LNCAP (cell line): ENCODE results near the gene HMCN2.

Experiments used
- TF ChIP-seq, protein P1 (sequence below): fragments of 450-650 bp; IDR thresholded peaks from 2 replicates; pipeline ENCODE4 v1.5.1; 2017; ENCODE audit warnings: mild to moderate bottlenecking

Gene HMCN2

DNA sequence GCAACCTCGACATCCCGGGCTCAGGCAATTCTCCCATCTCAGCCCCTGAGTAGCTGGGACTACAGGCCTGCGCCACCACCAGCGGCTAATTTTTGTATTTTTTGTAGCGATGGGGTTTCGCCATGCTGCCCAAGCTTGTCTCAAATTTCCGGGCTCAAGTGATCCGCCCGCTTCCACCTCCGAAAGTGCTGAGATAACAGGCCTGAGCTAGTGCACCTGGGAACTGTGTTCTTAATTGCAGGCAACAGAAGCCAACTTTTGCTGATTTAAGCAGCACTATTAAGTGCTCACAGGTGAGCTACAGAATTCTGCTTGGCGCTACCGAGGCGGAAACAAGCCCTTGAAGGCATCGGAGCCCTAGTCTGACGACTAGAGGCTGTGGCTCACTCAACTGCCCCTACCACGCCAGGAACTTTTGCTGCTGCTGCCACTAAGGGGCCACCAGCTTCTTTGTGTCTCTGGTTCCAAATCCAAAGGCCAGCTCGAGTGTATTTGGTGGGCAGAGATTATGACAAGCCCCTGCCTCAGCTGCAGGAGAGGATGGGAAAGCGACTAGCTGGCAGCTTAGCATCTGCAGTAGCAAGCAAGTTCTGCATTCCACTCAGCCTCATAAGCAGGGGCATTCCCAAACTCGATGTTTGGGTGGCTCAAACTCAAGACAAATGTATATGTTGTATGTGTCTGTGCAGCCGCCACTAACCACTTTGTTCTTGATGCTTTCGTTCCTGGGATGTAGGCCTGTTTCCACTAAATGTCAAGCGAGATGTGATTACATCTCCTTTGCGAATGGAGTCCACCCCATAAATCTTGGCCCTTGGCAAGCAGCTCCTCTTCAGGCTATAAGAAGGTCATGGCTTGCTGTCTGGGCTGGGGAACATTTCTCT lies 10.6 kb upstream of the HMCN2 start:
- TF ChIP-seq, protein P1, sequence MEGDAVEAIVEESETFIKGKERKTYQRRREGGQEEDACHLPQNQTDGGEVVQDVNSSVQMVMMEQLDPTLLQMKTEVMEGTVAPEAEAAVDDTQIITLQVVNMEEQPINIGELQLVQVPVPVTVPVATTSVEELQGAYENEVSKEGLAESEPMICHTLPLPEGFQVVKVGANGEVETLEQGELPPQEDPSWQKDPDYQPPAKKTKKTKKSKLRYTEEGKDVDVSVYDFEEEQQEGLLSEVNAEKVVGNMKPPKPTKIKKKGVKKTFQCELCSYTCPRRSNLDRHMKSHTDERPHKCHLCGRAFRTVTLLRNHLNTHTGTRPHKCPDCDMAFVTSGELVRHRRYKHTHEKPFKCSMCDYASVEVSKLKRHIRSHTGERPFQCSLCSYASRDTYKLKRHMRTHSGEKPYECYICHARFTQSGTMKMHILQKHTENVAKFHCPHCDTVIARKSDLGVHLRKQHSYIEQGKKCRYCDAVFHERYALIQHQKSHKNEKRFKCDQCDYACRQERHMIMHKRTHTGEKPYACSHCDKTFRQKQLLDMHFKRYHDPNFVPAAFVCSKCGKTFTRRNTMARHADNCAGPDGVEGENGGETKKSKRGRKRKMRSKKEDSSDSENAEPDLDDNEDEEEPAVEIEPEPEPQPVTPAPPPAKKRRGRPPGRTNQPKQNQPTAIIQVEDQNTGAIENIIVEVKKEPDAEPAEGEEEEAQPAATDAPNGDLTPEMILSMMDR: no peak

GRCh38 chr9:130255631-130256134 lies 9.9 kb upstream of the HMCN2 start:
- TF ChIP-seq, protein P1: no peak

- TF ChIP-seq, protein P1: no peak
Observed at GRCh38 chr9:130256644-130257043, 8.9 kb upstream of the HMCN2 start.

DNA sequence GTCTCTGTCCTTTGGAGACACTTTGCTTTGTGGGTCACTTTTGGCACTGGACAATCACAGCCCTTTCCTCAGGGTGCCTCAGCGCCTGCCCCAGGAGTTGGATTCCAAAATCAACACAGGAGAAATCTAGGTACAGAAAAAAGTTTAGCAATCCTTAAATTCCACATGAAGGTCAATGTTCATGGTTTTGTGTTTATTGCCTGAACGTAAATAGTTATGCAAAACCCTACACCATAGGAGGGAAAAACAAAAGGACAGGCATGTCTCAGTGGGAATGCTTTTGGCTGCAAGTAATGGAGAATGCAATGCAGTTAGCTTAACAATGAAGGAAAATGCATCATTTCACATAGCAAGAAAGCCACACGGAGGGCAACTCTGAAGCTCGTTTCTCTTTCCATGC lies 6.5 kb upstream of the HMCN2 start:
- TF ChIP-seq, protein P1: no peak

DNA sequence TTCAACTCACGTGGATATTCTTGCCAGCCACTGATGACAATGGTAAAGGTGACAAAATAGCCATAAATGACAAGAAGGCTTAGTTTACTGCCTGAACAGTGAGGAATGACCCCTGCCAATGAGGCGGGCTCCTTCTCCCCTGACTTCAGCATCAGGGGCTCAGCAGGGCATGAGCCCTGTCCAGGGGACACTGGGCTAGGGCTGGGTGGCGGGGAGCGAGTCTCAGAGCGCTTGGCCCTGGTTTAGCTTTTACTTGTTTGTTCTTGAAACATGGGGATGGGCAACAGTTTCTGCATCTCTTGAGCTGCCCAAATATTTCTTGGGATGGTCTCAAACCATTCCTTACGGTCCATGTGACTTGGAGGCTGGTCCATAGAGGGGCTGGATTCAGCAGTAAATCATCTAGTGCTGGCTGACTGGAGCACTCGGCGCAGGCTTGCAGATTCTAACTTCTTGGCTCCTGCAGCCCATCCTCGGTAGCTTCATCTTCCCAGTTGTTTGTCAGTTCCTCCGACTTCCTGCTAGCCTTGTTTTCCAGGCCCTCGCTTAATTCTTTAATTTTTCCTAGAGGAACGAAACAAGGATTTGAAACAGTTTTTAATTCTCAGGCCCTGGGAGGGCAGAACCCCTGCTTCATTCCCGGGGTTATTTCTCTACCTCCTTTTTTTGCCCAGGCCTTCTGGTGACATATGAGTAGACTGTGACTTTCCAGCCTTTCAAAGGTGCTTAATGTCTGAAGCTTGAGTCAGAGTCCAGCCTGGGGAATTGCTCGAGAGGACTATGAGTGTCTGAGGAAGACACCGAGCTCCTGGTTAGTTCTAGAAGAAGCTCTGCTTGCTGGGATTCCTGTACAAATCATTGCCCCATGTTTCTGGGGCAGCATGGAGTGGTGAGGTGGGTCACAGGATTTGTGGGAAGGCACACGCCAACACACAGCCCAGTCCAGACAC lies 4.5 kb upstream of the HMCN2 start:
- TF ChIP-seq, protein P1: no peak

DNA sequence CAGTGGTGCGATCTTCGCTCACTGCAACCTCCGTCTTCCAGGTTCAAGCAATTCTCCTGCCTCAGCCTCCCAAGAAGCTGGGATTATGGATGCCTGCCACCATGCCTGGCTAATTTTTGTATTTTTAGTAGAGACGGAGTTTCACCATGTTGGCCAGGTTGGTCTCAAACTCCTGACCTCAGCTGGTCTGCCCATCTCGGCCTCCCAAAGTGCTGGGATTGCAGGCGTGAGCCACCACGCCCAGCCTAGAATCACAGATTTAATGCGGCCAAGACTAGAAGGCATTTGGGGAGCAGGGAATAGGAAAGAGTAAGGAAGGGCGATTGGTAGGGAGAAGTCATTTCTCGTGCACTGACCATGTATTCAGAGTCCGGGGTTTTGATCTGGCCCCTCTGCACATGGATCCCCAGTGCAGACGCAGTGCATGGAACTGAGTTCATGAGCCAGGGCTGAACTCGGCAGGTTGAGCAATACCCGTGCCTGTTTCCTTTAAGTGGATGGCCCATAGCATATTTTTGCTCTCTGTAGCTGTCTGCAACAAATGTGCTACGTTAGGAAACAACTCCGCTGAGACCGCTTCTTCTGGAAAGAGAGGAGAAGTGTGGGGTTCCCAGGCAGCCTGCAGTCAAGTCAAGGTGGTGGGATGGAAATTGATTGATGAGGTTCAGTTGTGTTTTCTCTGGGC lies 3.4 kb upstream of the HMCN2 start:
- TF ChIP-seq, protein P1: no peak

GRCh38 chr9:130262771-130263170 lies 2.8 kb upstream of the HMCN2 start:
- TF ChIP-seq, protein P1: no peak
